Ovary (tissue), 9 donors: ENCODE results near the gene C4orf50. TPM values are rescaled to one million over a fixed set of nuclear protein-coding genes. Genes with fewer than 3 reads are reported as not detected.

ENCODE experiments used
- DNase-seq, 5 donors: peaks; one replicate each; pipeline ENCODE4 v3.0.0-alpha.2; 2019 to 2020
- H3K27ac ChIP-seq, 2 donors: fragments of 200-600 bp; one replicate each; pipeline versions ENCODE4 v1.5.1 to v1.8.0; 2019 to 2022
- H3K27me3 ChIP-seq: fragments of 200-600 bp; one replicate; pipeline ENCODE4 v1.8.0; 2022
- H3K36me3 ChIP-seq: fragments of 200-600 bp; sonication (generic); one replicate; pipeline ENCODE4 v1.5.1; 2019
- H3K4me1 ChIP-seq: one replicate; pipeline ENCODE4 v1.8.1; 2013; ENCODE audit warnings: mild to moderate bottlenecking, moderate library complexity; ENCODE audit not compliant: insufficient read depth
- H3K4me3 ChIP-seq: fragments of 200-600 bp; sonication (generic); one replicate; pipeline ENCODE4 v1.5.1; 2017
- H3K9me3 ChIP-seq, 2 donors: fragments of 200-600 bp in 1 of 2; sonication (generic) in 1 of 2; one replicate each; pipeline versions ENCODE4 v1.5.1 to v1.8.1; 2013 to 2019; ENCODE audit warnings: mild to moderate bottlenecking in 1 of 2, moderate library complexity in 1 of 2
- CTCF ChIP-seq, 3 donors: fragments of 450-650 bp in 2 of 3; fragments of 200-600 bp in 1 of 3; IDR thresholded peaks; one replicate each; pipeline versions ENCODE4 v1.5.1 to v1.8.0; 2016 to 2022; ENCODE audit warnings: antibody characterized with exemption in 3 of 3, mild to moderate bottlenecking in 1 of 3
- EP300 ChIP-seq: sonication (generic); formaldehyde crosslinking; IDR thresholded peaks from one replicate; pipeline ENCODE4 v1.6.1; 2017; ENCODE audit warnings: antibody characterized with exemption
- POLR2A ChIP-seq: fragments of 450-650 bp; IDR thresholded peaks from one replicate; pipeline ENCODE4 v1.6.1; 2017; ENCODE audit warnings: antibody characterized with exemption, mild to moderate bottlenecking, moderate library complexity
- WGBS, 3 donors: extraction: QIAGEN DNeasy Blood & Tissue Kit in 1 of 3; methylation state at CpG; one replicate each; pipeline versions ENCODE4 v1.1.5 to v1.1.7; 2013 to 2017; 5-methylcytosine and 5-hydroxymethylcytosine counted together
- intact Hi-C, 4 donors: fragments of 100-400 bp; cut with DNase I; formaldehyde crosslinking; loops; one replicate each; pipeline versions ENCODE4 v1.11.0 to v1.15.1; 2022 to 2023
- polyA plus RNA-seq, 2 donors: library from polyadenylated mRNA; stranded (reverse); fragments of 200-250 nt in 1 of 2; fragments of 350-450 nt in 1 of 2; fragmentation: Illumina TruSeq in 1 of 2; extraction: RNeasy Lipid Tissue Mini Kit (QIAGEN cat#74804) in 1 of 2; gene quantifications; one replicate each; pipeline ENCODE4 v1.2.3, GENCODE V29; 2013 to 2014
- total RNA-seq, 7 donors: library from RNA; depleted of rRNA in 2 of 7; stranded (reverse); fragments of >200 nt in 2 of 7; fragmentation: NEBNext Ultra II Directional in 3 of 7; extraction: Animal tissue kit (Norgen Biotek cat#: 25700) in 3 of 7; gene quantifications; one replicate each; pipeline versions ENCODE4 v1.1.0 to v1.2.4, GENCODE V29; 2016 to 2023
- donor health status: DM: no; HTN: no; CAD: no; lungs with moderate emphysema.
- donor health status: DM: no; HTN: no; CAD: no.
- donor health status: Bipolar disorder and iron deficiency.
- donor health status: DM: yes; HTN: yes; CAD: no.
- donor health status: DM: no; HTN: no; CAD: no.
- donor health status: DM: yes; HTN: yes; CAD: no.

The C4orf50 gene
- total and polyA plus RNA-seq, 9 donors = 0.04 to 0.35 (median 0.12) TPM

DNA sequence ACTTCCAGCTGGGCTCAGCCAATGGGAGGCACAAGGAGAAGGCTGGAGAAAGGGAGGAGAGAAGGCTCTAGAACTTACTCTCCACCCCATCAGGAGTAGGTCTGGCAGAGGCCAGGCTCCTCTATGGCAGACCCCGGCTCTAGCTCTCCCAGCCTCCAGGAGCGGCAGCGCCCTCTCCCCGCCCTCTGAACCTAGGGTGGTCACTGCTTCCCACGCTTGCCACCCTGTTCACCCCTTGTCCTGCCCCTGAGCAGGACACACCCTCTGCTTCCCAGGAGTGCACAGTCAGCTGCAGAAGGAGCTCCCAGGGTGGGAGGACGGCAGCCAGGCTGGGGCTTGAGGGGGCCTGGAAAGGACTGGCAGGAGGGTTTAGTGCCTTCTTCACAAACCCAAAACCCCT, 72.3 kb downstream of the C4orf50 start:
- no peaks in the 10 kb centered on the region for H3K36me3 ChIP-seq
- no peaks in the 10 kb centered on the region for H3K27me3 ChIP-seq
- H3K9me3 ChIP-seq = no peaks in the 10 kb centered on the region
- no peaks in the 10 kb centered on the region for H3K4me1 ChIP-seq
- no peak overlapping the region for H3K27ac ChIP-seq
- intact Hi-C loops = no loop called here
- WGBS, 3 donors = 81 to 93% (median 86%) methylated on average over 6 of the region's 6 CpGs
- no peak for TF ChIP-seq CTCF (IDR thresholded peaks at IDR 0.05)
- no peak for TF ChIP-seq POLR2A
- no peak for TF ChIP-seq EP300
- DNase-seq = no peak
- H3K4me3 ChIP-seq = no peak overlapping the region

DNA sequence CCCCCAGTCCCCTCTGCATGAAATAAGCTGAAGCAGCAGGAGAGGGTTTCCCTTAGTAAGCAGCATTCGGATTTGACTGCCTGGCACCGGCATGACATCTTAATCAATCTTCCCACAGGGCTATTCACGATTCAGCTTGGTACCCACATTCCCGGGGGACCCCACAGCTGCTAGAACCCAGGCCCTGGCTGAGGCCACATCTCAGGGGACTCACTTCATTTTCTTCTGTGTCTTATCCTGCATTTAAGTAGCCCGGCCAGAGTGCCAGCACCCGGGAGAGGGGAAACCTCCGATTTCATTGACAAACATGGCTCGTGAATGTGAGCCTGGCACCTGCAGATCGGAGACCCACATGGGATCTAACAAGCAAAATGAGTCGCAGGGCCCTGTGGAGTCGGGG, 73.1 kb downstream of the C4orf50 start:
- TF ChIP-seq POLR2A (no peak), CTCF (IDR thresholded peaks at IDR 0.05) (no peak), EP300 (no peak)
- intact Hi-C loops = no loop called here
- DNase-seq = no peak
- Histone ChIP-seq H3K27ac (no peak overlapping the region), H3K4me1 (no peaks in the 10 kb centered on the region), H3K4me3 (no peak overlapping the region), H3K9me3 (no peaks in the 10 kb centered on the region), H3K27me3 (no peaks in the 10 kb centered on the region), H3K36me3 (no peaks in the 10 kb centered on the region)
- 82 to 85% (median 83%) methylated on average over 11 of the region's 11 CpGs for WGBS, 3 donors

DNA sequence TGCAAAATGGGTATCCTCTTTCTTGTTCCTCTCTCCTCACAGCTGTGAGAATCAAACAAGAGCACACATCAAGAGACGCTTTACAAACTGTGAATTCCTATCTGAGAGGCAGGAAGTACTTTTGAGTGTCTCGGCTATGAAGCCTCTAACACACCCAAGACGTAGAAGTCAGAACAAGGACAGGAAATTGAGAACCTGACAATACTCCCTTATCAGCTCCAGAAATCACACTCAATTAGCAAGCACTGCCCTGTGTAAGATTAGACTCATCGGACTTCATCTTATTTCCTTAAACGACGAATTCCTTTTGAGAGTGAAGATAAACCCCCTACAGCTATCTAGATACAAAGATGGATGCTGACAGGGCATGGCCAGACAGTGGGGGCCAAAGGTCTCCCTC, 74.7 kb downstream of the C4orf50 start:
- TF ChIP-seq EP300 = no peak
- TF ChIP-seq CTCF (IDR thresholded peaks at IDR 0.05) = no peak
- TF ChIP-seq POLR2A = no peak
- Histone ChIP-seq H3K36me3 (no peaks in the 10 kb centered on the region), H3K4me1 (no peaks in the 10 kb centered on the region), H3K27ac (no peak overlapping the region), H3K9me3 (no peaks in the 10 kb centered on the region), H3K27me3 (no peaks in the 10 kb centered on the region), H3K4me3 (no peak overlapping the region)
- WGBS, 3 donors = 48 to 58% (median 51%) methylated on average over 6 of the region's 6 CpGs
- DNase-seq = no peak
- intact Hi-C loops = no loop called here

- no peaks in the 10 kb centered on the region for H3K4me1 ChIP-seq
- DNase-seq = no peak
- intact Hi-C loops = no loop called here
- H3K4me3 ChIP-seq = no peak overlapping the region
- H3K27ac ChIP-seq = no peak overlapping the region
- TF ChIP-seq EP300 = no peak
- TF ChIP-seq POLR2A = no peak
- TF ChIP-seq CTCF (IDR thresholded peaks at IDR 0.05) = no peak
- WGBS, 3 donors = 19 to 22% (median 21%) methylated on average over 9 of the region's 9 CpGs
- no peaks in the 10 kb centered on the region for H3K9me3 ChIP-seq
- H3K27me3 ChIP-seq = no peaks in the 10 kb centered on the region
- no peaks in the 10 kb centered on the region for H3K36me3 ChIP-seq
Observed at GRCh38 chr4:5942947-5943346, 75.3 kb downstream of the C4orf50 start.

GRCh38 chr4:5941601-5942000, 76.6 kb downstream of the C4orf50 start:
- H3K4me3 ChIP-seq = no peak overlapping the region
- H3K9me3 ChIP-seq = no peaks in the 10 kb centered on the region
- no peak overlapping the region for H3K27ac ChIP-seq
- 25 to 42% (median 32%) methylated on average over 6 of the region's 6 CpGs for WGBS, 3 donors
- H3K36me3 ChIP-seq = no peaks in the 10 kb centered on the region
- DNase-seq = no peak
- TF ChIP-seq CTCF (IDR thresholded peaks at IDR 0.05) = no peak
- intact Hi-C loops = no loop called here
- H3K4me1 ChIP-seq = no peaks in the 10 kb centered on the region
- H3K27me3 ChIP-seq = no peaks in the 10 kb centered on the region
